SW 1271 (cell line): ENCODE data around the gene OR2A12.
"Not testable (repeated sequence)": the region's sequence is repeated elsewhere in the genome, so short reads cannot be mapped to it uniquely, and the experiment has no call there.

Experiments
- DNase-seq, 2 experiments: peaks; one replicate each; lab custom pipeline; 2025; lab: John Stamatoyannopoulos, UW

OR2A12 gene

GRCh38 chr7:144085978-144086377 lies at the start of gene OR2A12:
OR2A12 (plus strand) TSS chr7:144086278; CDS start chr7:144095108, 8,830 bp downstream.
- DNase-seq, result no peak

- no peak for DNase-seq
Observed at GRCh38 chr7:144036302-144036885, 49.7 kb upstream of the OR2A12 start.

GRCh38 chr7:144037414-144038035 lies 48.6 kb upstream of the OR2A12 start:
- DNase-seq, result no peak

- no peak for DNase-seq
Observed at GRCh38 chr7:144038887-144039286, 47.2 kb upstream of the OR2A12 start.

DNA sequence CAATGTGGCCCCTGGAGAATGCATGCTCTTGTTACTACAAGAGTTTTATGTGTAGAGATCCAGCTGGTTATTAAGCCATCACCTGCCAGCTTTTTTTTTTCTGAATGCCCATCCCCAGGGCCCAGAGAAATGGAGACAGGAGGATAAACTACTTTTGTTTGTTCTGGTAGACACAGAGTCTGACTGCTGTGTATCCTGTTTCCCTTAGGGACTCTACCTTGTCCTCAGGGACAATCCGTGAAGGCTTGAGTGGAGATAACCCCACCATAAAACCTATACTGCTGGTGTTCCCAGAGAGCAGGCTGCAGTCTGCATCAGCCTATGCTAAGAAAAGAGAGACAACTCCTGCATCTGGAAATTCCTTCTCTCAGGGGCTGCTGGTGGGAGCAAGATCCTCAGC lies 37.4 kb upstream of the OR2A12 start, which contains the start of gene OR2A5:
TSS of gene OR2A5 (plus strand) at position 301 of the 400 bp plus-strand sequence. CDS start 1,454 bp downstream, outside the sequence.
- DNase-seq, result no peak

GRCh38 chr7:144049491-144049890 lies 36.6 kb upstream of the OR2A12 start:
- no peak for DNase-seq

DNA sequence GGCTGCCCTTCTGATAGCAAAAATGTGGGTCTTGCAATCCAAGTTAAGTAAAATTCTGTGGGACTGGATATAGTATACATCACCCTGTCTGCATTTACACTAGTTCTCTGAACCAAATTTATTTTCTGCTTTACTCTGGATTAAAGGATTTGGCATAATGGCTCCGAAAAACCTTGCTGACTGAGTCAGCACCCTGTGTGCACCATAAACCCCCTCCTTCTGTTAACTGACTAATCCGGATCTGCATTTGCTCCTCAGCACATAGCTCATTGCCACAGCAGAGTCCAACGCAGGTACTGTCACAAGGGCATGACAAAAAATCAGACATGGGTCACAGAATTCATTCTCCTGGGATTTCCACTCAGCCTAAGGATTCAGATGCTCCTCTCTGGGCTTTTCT lies 36.0 kb upstream of the OR2A12 start:
- DNase-seq, result no peak

- DNase-seq, result not testable (repeated sequence)
Observed at GRCh38 chr7:144050884-144051283, 35.2 kb upstream of the OR2A12 start.

DNA sequence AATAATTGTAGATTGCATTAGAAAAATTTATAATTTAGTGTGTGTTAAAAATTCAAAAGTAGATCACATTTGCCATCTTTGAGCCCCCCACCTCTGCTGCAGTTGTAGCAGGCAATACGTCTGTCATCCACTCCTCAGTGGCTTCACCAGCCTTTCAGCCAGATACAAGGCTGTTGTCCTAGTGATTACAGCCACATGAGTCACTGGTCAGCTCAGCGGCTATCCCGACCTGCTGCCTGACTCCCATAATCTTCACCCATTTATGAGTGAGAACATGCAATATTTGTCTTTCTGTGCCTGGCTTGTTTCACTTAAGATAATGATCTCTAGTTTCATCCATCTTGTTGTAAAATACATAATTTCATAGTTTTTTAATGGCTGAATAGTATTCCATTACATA lies 28.1 kb upstream of the OR2A12 start:
- DNase-seq, result no peak

- DNase-seq, result no peak
Observed at GRCh38 chr7:144063710-144064109, 22.4 kb upstream of the OR2A12 start.

DNA sequence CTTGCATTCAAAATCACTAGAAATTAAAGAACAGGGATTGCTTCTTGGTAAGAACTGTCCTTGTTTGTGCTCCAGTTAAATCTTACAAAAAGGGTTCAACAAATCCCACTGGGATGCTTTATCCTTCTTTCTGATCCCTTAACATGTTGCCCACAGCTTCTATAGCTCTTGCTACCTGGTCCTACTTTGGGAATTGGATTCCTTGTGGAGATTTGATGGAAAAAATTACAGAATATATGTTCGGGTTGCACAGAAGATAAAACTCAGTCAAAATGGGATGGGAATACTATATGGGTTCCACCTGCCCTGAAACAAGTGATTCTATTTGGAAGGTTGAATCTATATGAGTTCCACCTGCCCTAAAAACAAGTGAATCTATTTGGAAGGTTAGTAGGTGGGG lies 16.6 kb upstream of the OR2A12 start, which contains the start of gene OR2A25:
TSS of gene OR2A25 (plus strand) at position 301 of the 400 bp plus-strand sequence. CDS start 4,409 bp downstream, outside the sequence.
- no peak for DNase-seq

DNA sequence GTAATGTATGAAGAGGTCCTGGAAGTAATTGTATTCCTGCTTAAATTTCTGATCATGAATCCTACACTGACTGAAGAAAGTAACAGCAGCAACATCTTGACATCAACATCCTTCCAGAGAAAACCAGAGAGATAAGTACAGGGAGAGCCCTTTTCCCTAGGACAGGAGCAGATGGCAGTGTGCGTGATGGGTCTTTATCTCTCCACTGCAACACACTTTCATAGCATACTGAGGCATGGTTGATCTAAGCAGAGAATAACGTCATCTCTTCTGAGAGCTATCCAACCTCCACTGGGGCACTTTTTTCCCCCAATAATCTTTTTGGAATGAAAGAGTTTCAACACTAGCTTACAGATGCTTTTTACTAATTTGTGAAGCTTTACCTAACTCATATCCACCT lies 16.1 kb upstream of the OR2A12 start:
- no peak for DNase-seq

DNA sequence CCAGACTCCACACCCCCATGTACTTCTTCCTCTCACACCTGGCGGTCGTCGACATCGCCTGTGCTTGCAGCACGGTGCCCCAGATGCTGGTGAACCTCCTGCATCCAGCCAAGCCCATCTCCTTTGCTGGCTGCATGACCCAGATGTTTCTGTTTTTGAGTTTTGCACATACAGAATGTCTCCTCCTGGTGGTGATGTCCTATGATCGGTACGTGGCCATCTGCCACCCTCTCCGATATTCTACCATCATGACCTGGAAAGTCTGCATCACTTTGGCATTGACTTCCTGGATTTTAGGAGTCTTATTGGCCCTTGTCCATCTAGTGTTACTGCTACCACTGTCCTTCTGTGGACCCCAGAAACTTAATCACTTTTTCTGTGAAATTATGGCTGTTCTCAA lies 11.7 kb upstream of the OR2A12 start:
- no peak for DNase-seq

- no peak for DNase-seq
Observed at GRCh38 chr7:144086730-144087129, 652 bp downstream of the OR2A12 start.

DNA sequence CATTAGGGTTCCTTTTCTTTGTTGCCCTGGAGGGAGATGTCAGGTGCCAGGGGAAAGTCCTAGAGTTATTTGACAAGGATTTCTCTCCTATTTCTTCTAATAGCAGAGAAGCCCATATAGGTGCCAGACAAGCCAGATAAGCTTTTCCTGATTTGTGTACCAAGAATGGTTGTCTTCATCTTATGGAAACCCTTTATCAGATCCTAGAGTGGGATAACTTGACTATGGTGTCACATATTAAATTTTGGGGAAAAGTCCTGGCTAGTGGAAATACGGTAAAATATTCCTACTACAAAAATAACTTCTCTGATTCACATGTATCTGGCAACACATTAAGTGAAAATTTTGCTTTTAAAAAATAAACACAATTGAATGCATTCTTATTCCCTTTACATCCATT lies 1.2 kb downstream of the OR2A12 start:
- DNase-seq, result no peak

DNA sequence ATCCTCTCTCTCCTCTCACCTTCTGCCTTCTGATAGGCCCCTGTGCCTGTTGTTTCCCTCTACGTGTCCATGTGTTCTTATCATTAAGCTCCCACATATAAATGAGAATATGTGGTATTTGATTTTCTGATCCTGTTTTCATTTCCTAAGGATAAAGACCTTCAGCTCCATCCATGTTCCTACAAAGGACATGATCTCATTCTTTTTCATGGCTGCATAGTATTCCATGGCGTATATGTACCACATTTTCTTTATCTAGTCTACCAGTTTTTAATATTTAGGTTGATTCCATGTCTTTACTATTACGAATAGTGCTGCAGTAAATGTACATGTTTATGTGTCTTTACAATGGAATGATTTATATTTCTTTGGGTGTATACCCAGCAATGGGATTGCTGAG lies 4.6 kb downstream of the OR2A12 start:
- DNase-seq, result no peak

DNA sequence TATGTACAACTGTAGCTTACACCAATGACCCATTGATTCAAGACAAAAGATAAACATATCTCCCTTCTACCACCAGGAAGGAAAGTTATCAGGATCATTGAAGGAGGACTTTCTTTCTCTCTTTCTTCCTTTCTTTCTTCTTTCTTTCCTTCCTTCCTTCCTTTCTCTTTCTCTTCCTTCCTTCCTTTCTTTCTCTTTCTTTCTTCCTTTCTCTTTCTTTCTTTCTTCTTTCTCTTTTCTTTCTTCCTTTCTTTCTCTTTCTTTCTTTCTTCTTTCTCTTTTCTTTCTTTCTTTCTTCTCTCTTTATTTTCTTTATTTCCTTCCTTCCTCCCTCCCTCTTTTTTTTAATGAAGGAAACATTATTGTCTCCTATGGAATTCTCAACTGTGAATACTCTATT lies 12.7 kb downstream of the OR2A12 start:
- DNase-seq, result no peak

GRCh38 chr7:144100607-144101006 lies 14.5 kb downstream of the OR2A12 start:
- no peak for DNase-seq

DNA sequence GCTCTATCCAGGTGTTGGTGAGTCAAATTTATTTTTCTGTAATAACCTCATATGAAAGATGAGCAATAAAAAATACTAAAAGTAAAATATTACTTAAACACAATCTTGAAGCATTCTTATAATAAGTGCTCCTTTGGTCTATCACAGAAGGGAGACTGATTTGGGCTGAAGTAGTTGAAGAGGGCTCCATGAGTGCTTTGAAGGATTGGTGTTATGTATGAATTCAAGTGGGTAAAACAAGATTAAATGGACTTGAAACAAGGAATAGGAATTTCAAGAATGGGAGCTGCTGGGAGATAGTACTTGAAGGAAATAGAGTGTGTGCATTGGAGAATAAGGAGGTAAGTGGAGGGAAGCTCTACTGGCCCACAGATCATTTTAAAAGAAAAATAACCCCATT lies 16.0 kb downstream of the OR2A12 start:
- DNase-seq, result no peak

GRCh38 chr7:144105211-144105610 lies 19.1 kb downstream of the OR2A12 start:
- DNase-seq, result no peak

DNA sequence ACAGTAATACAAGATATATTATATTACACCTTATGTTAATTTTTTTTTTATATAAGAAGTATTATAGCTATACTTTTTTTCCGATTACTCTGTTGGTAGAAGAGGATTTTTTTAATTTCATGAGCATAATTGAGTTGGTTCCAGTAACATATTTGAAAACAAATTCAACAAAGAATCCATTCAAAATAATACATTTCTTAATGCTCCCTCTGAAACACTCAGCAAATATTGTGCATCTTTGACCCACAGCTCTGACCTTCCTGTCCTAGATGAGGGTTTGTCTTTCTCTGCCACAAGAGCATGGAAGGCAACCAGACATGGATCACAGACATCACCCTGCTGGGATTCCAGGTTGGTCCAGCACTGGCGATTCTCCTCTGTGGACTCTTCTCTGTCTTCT lies 23.2 kb downstream of the OR2A12 start, which contains the start of gene OR2A2:
TSS of gene OR2A2 (plus strand) at position 301 of the 400 bp plus-strand sequence. CDS start at position 301, 0 bp downstream.
- no peak for DNase-seq

DNA sequence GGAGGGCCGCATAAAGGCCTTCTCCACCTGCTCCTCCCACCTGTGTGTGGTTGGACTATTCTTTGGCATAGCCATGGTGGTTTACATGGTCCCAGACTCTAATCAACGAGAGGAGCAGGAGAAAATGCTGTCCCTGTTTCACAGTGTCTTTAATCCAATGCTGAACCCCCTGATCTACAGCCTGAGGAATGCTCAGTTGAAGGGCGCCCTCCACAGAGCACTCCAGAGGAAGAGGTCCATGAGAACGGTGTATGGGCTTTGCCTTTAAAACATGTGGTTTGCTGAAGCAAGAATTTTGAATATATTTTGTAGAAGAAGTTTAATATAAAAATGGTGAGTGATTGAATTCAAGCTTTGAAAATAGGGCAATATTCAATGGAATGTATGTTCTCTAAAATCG lies 24.2 kb downstream of the OR2A12 start:
- DNase-seq, result no peak

DNA sequence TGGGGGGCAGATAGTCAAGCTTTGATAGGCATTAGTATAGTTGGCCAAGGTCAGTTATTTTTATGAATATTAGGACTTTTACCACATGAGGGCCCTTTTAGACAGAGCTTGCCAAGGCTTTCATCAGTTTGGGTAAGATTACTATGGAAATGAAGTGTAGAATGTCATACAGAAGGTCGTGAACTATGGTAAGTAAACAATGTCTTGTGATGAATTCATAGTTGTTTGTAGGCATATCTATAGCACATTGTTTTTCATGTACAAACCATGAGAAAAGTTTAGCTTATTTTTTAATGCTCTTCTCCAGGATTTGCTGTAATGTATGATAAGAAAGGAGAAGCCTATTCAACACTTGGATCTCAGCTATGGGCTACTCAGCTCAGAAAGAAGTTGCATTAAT lies 27.6 kb downstream of the OR2A12 start:
- no peak for DNase-seq

DNA sequence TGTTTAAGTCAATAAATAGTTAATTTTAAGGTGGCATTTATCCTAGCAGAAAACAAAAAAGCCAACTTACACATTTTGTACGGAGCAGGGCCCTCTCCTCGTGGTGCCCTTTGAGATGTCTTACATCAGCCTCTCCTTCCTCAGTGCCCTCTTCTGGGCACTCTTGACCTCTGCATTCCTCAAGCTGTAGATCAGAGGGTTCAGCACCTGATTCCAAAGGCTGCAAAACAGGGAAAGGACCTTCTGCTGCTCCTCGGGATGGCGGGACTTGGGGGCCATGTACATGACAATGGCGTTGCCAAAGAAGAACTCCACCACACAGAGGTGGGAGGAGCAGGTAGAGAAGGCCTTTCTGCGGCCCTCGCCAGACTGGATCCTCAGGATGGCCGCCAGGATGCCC lies 32.3 kb downstream of the OR2A12 start:
- DNase-seq, result no peak
